HepG2 (cell line): ENCODE results near the gene TGFA.

Experiments
- CC2D1A ChIP-seq: sonication (generic); formaldehyde crosslinking; IDR thresholded peaks from 2 replicates; pipeline ENCODE4 v1.8.1; 2023; ENCODE audit warnings: mild to moderate bottlenecking, missing genetic modification reagents
- KDM6A ChIP-seq: IDR thresholded peaks from 2 replicates; pipeline ENCODE4 v1.6.1; 2016; ENCODE audit warnings: low read depth
- MYC ChIP-seq: sonication (generic); formaldehyde crosslinking; IDR thresholded peaks from 2 replicates; pipeline ENCODE4 v1.9.0; 2021; ENCODE audit warnings: missing genetic modification reagents, borderline replicate concordance
- NR2F6 ChIP-seq, 2 experiments: IDR thresholded peaks; 2 replicates each; pipeline ENCODE4 v1.6.1; 2016; ENCODE audit warnings: antibody characterized with exemption in 1 of 2, mild to moderate bottlenecking in 1 of 2
- REST ChIP-seq, 2 experiments: IDR thresholded peaks; 2 replicates each; pipeline ENCODE4 v1.6.1; 2011 to 2012; ENCODE audit warnings: low read length in 2 of 2, borderline replicate concordance in 1 of 2, low read depth in 1 of 2, mild to moderate bottlenecking in 1 of 2, moderate library complexity in 1 of 2
- ZNF33B ChIP-seq: sonication (generic); formaldehyde crosslinking; IDR thresholded peaks from 2 replicates; pipeline ENCODE4 v1.5.1; 2020; ENCODE audit warnings: mild to moderate bottlenecking, missing genetic modification reagents
- ZNF704 ChIP-seq: sonication (generic); formaldehyde crosslinking; IDR thresholded peaks from 2 replicates; pipeline ENCODE4 v1.8.1; 2023; ENCODE audit warnings: mild to moderate bottlenecking, inconsistent platforms, moderate library complexity, missing genetic modification reagents, borderline replicate concordance
- TF ChIP-seq, protein P1 (sequence below): sonication (generic); formaldehyde crosslinking; conservative IDR thresholded peaks from 2 replicates; pipeline ENCODE4 v1.4.0; 2020; ENCODE audit warnings: missing genetic modification reagents

- TF ChIP-seq, protein P1, sequence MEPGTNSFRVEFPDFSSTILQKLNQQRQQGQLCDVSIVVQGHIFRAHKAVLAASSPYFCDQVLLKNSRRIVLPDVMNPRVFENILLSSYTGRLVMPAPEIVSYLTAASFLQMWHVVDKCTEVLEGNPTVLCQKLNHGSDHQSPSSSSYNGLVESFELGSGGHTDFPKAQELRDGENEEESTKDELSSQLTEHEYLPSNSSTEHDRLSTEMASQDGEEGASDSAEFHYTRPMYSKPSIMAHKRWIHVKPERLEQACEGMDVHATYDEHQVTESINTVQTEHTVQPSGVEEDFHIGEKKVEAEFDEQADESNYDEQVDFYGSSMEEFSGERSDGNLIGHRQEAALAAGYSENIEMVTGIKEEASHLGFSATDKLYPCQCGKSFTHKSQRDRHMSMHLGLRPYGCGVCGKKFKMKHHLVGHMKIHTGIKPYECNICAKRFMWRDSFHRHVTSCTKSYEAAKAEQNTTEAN (CRISPR knock-in tag) = no peak
- TF ChIP-seq ZNF704 (CRISPR knock-in tag) = no peak
- no peak for TF ChIP-seq NR2F6 (IDR thresholded peaks at IDR 0.05)
- TF ChIP-seq NR2F6 (CRISPR knock-in tag; IDR thresholded peaks at IDR 0.05) = no peak
- TF ChIP-seq REST (IDR thresholded peaks at IDR 0.05; ENCODE audit: borderline replicate concordance in 1 of 2, low read depth in 1 of 2, low read length in 2 of 2) = no peak
- TF ChIP-seq CC2D1A (CRISPR knock-in tag) = no peak
- TF ChIP-seq ZNF33B = no peak
- no peak for TF ChIP-seq KDM6A (CRISPR knock-in tag)
- no peak for TF ChIP-seq MYC (CRISPR knock-in tag)
Measured at GRCh38 chr2:70513738-70514137, 39.9 kb downstream of the TGFA start.
